Spleen (tissue), 7 donors: Measurements from ENCODE around the gene STAM2.

ENCODE experiments used
- CTCF ChIP-seq, 11 experiments: fragments of 200-600 bp in 7 of 11; fragments of 450-650 bp in 4 of 11; sonication (generic) in 4 of 11; IDR thresholded peaks in 8 of 11; conservative IDR thresholded peaks in 3 of 11; 1 replicate in 7 of 11; 2 replicates in 4 of 11; pipeline versions ENCODE4 v1.4.0 to v1.8.0; 2016 to 2021; ENCODE audit warnings: antibody characterized with exemption in 11 of 11, inconsistent platforms in 4 of 11, mild to moderate bottlenecking in 1 of 11
- POLR2A ChIP-seq, 3 donors: fragments of 450-650 bp; IDR thresholded peaks; one replicate each; pipeline ENCODE4 v1.5.1; 2017; ENCODE audit warnings: antibody characterized with exemption in 3 of 3, mild to moderate bottlenecking in 1 of 3
- POLR2AphosphoS5 ChIP-seq, 3 donors: sonication (generic); formaldehyde crosslinking; IDR thresholded peaks; one replicate each; pipeline ENCODE4 v1.5.1; 2017; ENCODE audit warnings: antibody characterized with exemption in 3 of 3
- donor health status: DM: no; HTN: no; CAD: no; lungs with moderate emphysema.
- donor health status: DM: no; HTN: no; CAD: no.
- donor health status: DM: no; HTN: no; CAD: no.

GRCh38 chr2:152186262-152186661 lies 10.7 kb upstream of the STAM2 start:
- TF ChIP-seq POLR2A (IDR thresholded peaks at IDR 0.05): no peak
- TF ChIP-seq CTCF (IDR thresholded peaks at IDR 0.05 in 8 of 11, conservative IDR thresholded peaks at IDR 0.05 in 3 of 11): no peak
- no peak for TF ChIP-seq POLR2AphosphoS5 (IDR thresholded peaks at IDR 0.05)
